MM.1S (cell line): ENCODE data around the gene SLC38A10.

Experiments used
- CTCF ChIP-seq: fragments of 300-600 bp; sonication (generic); IDR thresholded peaks from 2 replicates; pipeline ENCODE4 v1.5.1; 2016; ENCODE audit warnings: antibody characterized with exemption, low read length, mixed read lengths
- EZH2 ChIP-seq: fragments of 300-600 bp; sonication (generic); optimal IDR thresholded peaks from 2 replicates; pipeline ENCODE3; 2017; ENCODE audit warnings: low read depth, mild to moderate bottlenecking, antibody characterized with exemption, low read length, mixed read lengths
- EZH2phosphoT487 ChIP-seq: fragments of 300-600 bp; sonication (generic); IDR thresholded peaks from 2 replicates; pipeline ENCODE4 v1.6.1; 2018; ENCODE audit warnings: antibody characterized with exemption, low read length

- TF ChIP-seq CTCF: no peak
- no peak for TF ChIP-seq EZH2phosphoT487
- TF ChIP-seq EZH2: no peak
These were observed 20.8 kb upstream of the SLC38A10 start for GRCh38 chr17:81315885-81316391.
